ENCODE measurements around the gene PTPRQ.
"Not testable (repeated sequence)": the region's sequence is repeated elsewhere in the genome, so short reads cannot be mapped to it uniquely, and the experiment has no call there.

DNA sequence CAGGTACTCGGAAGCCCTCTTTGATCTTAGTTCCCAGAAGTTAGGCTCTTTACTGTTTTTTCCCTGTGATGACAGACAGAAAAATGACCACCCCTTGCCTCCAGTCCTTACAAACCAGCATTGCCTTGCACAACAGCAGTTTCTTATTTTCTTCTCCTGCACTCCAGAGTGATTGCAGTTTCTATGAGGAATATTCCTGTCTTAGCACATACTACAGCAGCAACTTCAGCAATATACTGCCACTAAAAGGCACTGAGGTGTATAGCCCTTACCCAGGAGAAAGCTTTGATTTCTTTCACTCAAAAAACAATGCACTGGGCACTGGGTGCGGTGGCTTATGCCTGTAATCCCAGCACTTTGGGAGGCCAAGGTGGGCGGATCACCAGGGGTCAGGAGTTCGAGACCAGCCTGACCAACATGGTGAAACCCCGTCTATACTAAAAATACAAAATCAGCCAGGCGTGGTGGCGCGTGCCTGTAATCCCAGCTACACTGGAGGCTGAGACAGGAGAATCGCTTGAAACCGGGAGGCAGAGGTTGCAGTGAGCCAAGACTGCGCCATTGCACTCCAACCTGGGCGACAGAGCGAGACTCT, 232.1 kb downstream of the PTPRQ start:
- TF ChIP-seq RAD21 (conservative IDR thresholded peaks at IDR 0.05 in 1 of 2, IDR thresholded peaks at IDR 0.05 in 1 of 2); POLR2A (IDR thresholded peaks at IDR 0.05; ENCODE audit: low read length); EP300 (IDR thresholded peaks at IDR 0.05): not testable (repeated sequence)
- TF ChIP-seq, protein P1, sequence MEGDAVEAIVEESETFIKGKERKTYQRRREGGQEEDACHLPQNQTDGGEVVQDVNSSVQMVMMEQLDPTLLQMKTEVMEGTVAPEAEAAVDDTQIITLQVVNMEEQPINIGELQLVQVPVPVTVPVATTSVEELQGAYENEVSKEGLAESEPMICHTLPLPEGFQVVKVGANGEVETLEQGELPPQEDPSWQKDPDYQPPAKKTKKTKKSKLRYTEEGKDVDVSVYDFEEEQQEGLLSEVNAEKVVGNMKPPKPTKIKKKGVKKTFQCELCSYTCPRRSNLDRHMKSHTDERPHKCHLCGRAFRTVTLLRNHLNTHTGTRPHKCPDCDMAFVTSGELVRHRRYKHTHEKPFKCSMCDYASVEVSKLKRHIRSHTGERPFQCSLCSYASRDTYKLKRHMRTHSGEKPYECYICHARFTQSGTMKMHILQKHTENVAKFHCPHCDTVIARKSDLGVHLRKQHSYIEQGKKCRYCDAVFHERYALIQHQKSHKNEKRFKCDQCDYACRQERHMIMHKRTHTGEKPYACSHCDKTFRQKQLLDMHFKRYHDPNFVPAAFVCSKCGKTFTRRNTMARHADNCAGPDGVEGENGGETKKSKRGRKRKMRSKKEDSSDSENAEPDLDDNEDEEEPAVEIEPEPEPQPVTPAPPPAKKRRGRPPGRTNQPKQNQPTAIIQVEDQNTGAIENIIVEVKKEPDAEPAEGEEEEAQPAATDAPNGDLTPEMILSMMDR (IDR thresholded peaks at IDR 0.05) = not testable (repeated sequence)
